Hepatocyte (in vitro differentiated cells): Measurements from ENCODE around the gene FBXO21.

Source experiments
- CTCF ChIP-seq: fragments of 200-600 bp; sonication (generic); IDR thresholded peaks from 2 replicates; pipeline ENCODE4 v1.5.1; 2016; ENCODE audit warnings: antibody characterized with exemption, mild to moderate bottlenecking; ENCODE audit not compliant: poor library complexity
- EZH2phosphoT487 ChIP-seq: fragments of 200-600 bp; sonication (generic); IDR thresholded peaks from one replicate; pipeline ENCODE4 v1.6.1; 2018; ENCODE audit warnings: antibody characterized with exemption, mild to moderate bottlenecking, low read depth, moderate library complexity; ENCODE audit not compliant: unreplicated experiment, severe bottlenecking

GRCh38 chr12:117147639-117148038, 42.6 kb downstream of the FBXO21 start:
- TF ChIP-seq CTCF (no peak), EZH2phosphoT487 (no peak)
